H1 (cell line): Measurements from ENCODE around the gene RAD9B. TPM values are rescaled to one million over a fixed set of nuclear protein-coding genes. Genes with fewer than 3 reads are reported as not detected.

Experiments used
- CHD7 ChIP-seq: fragments of 300-600 bp; sonication (generic); IDR thresholded peaks from 2 replicates; pipeline ENCODE4 v1.7.1; 2012; ENCODE audit warnings: low read length, moderate library complexity, mild to moderate bottlenecking, inconsistent platforms; ENCODE audit not compliant: insufficient replicate concordance
- NANOG ChIP-seq: IDR thresholded peaks from 2 replicates; pipeline ENCODE4 v1.6.1; 2011; ENCODE audit warnings: low read length, low read depth, mild to moderate bottlenecking, inconsistent platforms; ENCODE audit not compliant: insufficient read depth, poor library complexity, severe bottlenecking
- TAF7 ChIP-seq: optimal IDR thresholded peaks from 2 replicates; pipeline ENCODE3; 2011; ENCODE audit warnings: low read depth, mild to moderate bottlenecking, inconsistent platforms, low read length, moderate library complexity, borderline replicate concordance
- polyA plus RNA-seq, 7 experiments: library from polyadenylated mRNA; depleted of rRNA in 3 of 7; stranded (reverse) in 5 of 7; unstranded in 2 of 7; fragments of >200 nt in 5 of 7; fragments of 200-250 nt in 2 of 7; gene quantifications; 1 replicate in 5 of 7; 2 replicates in 1 of 7; 4 replicates in 1 of 7; pipeline versions ENCODE4 v1.2.1 to v1.2.3, GENCODE V29; 2011 to 2013; ENCODE audit warnings: missing spikeins in 2 of 7, mixed read lengths in 2 of 7
- total RNA-seq: library from RNA; stranded (reverse); fragmentation: NEBNext Ultra II Directional; extraction: Animal tissue kit (Norgen Biotek cat#: 25700); gene quantifications from 2 replicates; pipeline ENCODE4 v1.2.1, GENCODE V29; 2021

The RAD9B gene
- total and polyA plus RNA-seq, 2 of the 8 experiments (the other 6 are each of a cell fraction or from before 2014, with no cell fraction given) = 0.06 TPM; not detected in 1

GRCh38 chr12:110530511-110530910 is 28.4 kb downstream of the RAD9B start (continued):
- no peak for TF ChIP-seq CHD7
- no peak for TF ChIP-seq TAF7
- no peak for TF ChIP-seq NANOG
